ENCODE measurements around the gene ING2.

Gene ING2

GRCh38 chr4:183544109-183544508 lies 39.3 kb downstream of the ING2 start:
- no peak for TF ChIP-seq L3MBTL2 (conservative IDR thresholded peaks at IDR 0.05)
- TF ChIP-seq CTBP1 (IDR thresholded peaks at IDR 0.05; ENCODE audit: borderline replicate concordance): no peak
- TF ChIP-seq ZNF384 (IDR thresholded peaks at IDR 0.05): no peak
- no peak for TF ChIP-seq SUZ12 (IDR thresholded peaks at IDR 0.05)
- no peak for TF ChIP-seq ELF4 (IDR thresholded peaks at IDR 0.05)
- no peak for TF ChIP-seq SP1 (IDR thresholded peaks at IDR 0.05)
- no peak for TF ChIP-seq ARNT (IDR thresholded peaks at IDR 0.05)
- TF ChIP-seq PKNOX1 (IDR thresholded peaks at IDR 0.05): no peak
- TF ChIP-seq HDGF (IDR thresholded peaks at IDR 0.05; ENCODE audit: borderline replicate concordance): no peak
- no peak for TF ChIP-seq FOXK2 (IDR thresholded peaks at IDR 0.05)
- TF ChIP-seq NFRKB (IDR thresholded peaks at IDR 0.05): no peak
- no peak for TF ChIP-seq FOXA1 (IDR thresholded peaks at IDR 0.05)
- no peak for TF ChIP-seq FOXM1 (IDR thresholded peaks at IDR 0.05; ENCODE audit: borderline replicate concordance)
- no peak for TF ChIP-seq TARDBP (IDR thresholded peaks at IDR 0.05)
- TF ChIP-seq LEF1 (IDR thresholded peaks at IDR 0.05; ENCODE audit: borderline replicate concordance): no peak
- no peak for TF ChIP-seq BHLHE40 (IDR thresholded peaks at IDR 0.05; ENCODE audit: borderline replicate concordance)
- DNase-seq (ENCODE audit: extremely low spot score): no peak
- ChIA-PET POLR2A (no interaction called here), CTCF (no interaction called here)

- CTCF ChIA-PET: no interaction called here
- POLR2A ChIA-PET: no interaction called here
- no peak for TF ChIP-seq FOXM1 (IDR thresholded peaks at IDR 0.05; ENCODE audit: borderline replicate concordance)
- TF ChIP-seq ARNT (IDR thresholded peaks at IDR 0.05): no peak
- no peak for TF ChIP-seq FOXK2 (IDR thresholded peaks at IDR 0.05)
- no peak for TF ChIP-seq LEF1 (IDR thresholded peaks at IDR 0.05; ENCODE audit: borderline replicate concordance)
- no peak for TF ChIP-seq PKNOX1 (IDR thresholded peaks at IDR 0.05)
- TF ChIP-seq HDGF (IDR thresholded peaks at IDR 0.05; ENCODE audit: borderline replicate concordance): no peak
- TF ChIP-seq ZNF384 (IDR thresholded peaks at IDR 0.05): no peak
- TF ChIP-seq L3MBTL2 (conservative IDR thresholded peaks at IDR 0.05): no peak
- TF ChIP-seq ELF4 (IDR thresholded peaks at IDR 0.05): no peak
- TF ChIP-seq TARDBP (IDR thresholded peaks at IDR 0.05): no peak
- TF ChIP-seq FOXA1 (IDR thresholded peaks at IDR 0.05): no peak
- TF ChIP-seq NFRKB (IDR thresholded peaks at IDR 0.05): no peak
- no peak for TF ChIP-seq BHLHE40 (IDR thresholded peaks at IDR 0.05; ENCODE audit: borderline replicate concordance)
- TF ChIP-seq SUZ12 (IDR thresholded peaks at IDR 0.05): no peak
- TF ChIP-seq CTBP1 (IDR thresholded peaks at IDR 0.05; ENCODE audit: borderline replicate concordance): no peak
- no peak for TF ChIP-seq SP1 (IDR thresholded peaks at IDR 0.05)
- DNase-seq (ENCODE audit: extremely low spot score): no peak
Measured at GRCh38 chr4:183546376-183546775, 41.5 kb downstream of the ING2 start.

GRCh38 chr4:183548306-183548705 lies 43.4 kb downstream of the ING2 start:
- TF ChIP-seq FOXK2 (IDR thresholded peaks at IDR 0.05): no peak
- TF ChIP-seq ELF4 (IDR thresholded peaks at IDR 0.05): no peak
- no peak for TF ChIP-seq ARNT (IDR thresholded peaks at IDR 0.05)
- no peak for TF ChIP-seq BHLHE40 (IDR thresholded peaks at IDR 0.05; ENCODE audit: borderline replicate concordance)
- TF ChIP-seq TARDBP (IDR thresholded peaks at IDR 0.05): no peak
- no peak for TF ChIP-seq PKNOX1 (IDR thresholded peaks at IDR 0.05)
- TF ChIP-seq ZNF384 (IDR thresholded peaks at IDR 0.05): no peak
- no peak for TF ChIP-seq SP1 (IDR thresholded peaks at IDR 0.05)
- TF ChIP-seq FOXM1 (IDR thresholded peaks at IDR 0.05; ENCODE audit: borderline replicate concordance): no peak
- TF ChIP-seq FOXA1 (IDR thresholded peaks at IDR 0.05): no peak
- no peak for TF ChIP-seq CTBP1 (IDR thresholded peaks at IDR 0.05; ENCODE audit: borderline replicate concordance)
- TF ChIP-seq HDGF (IDR thresholded peaks at IDR 0.05; ENCODE audit: borderline replicate concordance): no peak
- no peak for TF ChIP-seq SUZ12 (IDR thresholded peaks at IDR 0.05)
- TF ChIP-seq LEF1 (IDR thresholded peaks at IDR 0.05; ENCODE audit: borderline replicate concordance): no peak
- no peak for TF ChIP-seq NFRKB (IDR thresholded peaks at IDR 0.05)
- no peak for TF ChIP-seq L3MBTL2 (conservative IDR thresholded peaks at IDR 0.05)
- no peak for DNase-seq (ENCODE audit: extremely low spot score)
- ChIA-PET POLR2A (no interaction called here), CTCF (no interaction called here)

GRCh38 chr4:183550345-183551093 lies 45.7 kb downstream of the ING2 start:
- ChIA-PET POLR2A (no interaction called here), CTCF (interaction anchor here (0.6 kb wide), 1 partner anchor 24 kb away, joined by 4 read pairs; no protein-coding TSS in a partner anchor)
- TF ChIP-seq L3MBTL2 (conservative IDR thresholded peaks at IDR 0.05) (no peak), FOXM1 (IDR thresholded peaks at IDR 0.05; ENCODE audit: borderline replicate concordance) (no peak), FOXA1 (IDR thresholded peaks at IDR 0.05) (no peak), LEF1 (IDR thresholded peaks at IDR 0.05; ENCODE audit: borderline replicate concordance) (no peak), CTBP1 (IDR thresholded peaks at IDR 0.05; ENCODE audit: borderline replicate concordance) (no peak), PKNOX1 (IDR thresholded peaks at IDR 0.05) (no peak), NFRKB (IDR thresholded peaks at IDR 0.05) (no peak), ZNF384 (IDR thresholded peaks at IDR 0.05) (no peak), ARNT (IDR thresholded peaks at IDR 0.05) (no peak), ELF4 (IDR thresholded peaks at IDR 0.05) (no peak), SUZ12 (IDR thresholded peaks at IDR 0.05) (no peak), TARDBP (IDR thresholded peaks at IDR 0.05) (no peak)
- DNase-seq (ENCODE audit: extremely low spot score): no peak

Data from HEK293T (cell line).